ENCODE measurements around the gene KDSR.
A peak's percentile ranks its signal among the peaks of the same experiment; 100 is the strongest.

KDSR gene

GRCh38 chr18:63336366-63337099 is 30.5 kb downstream of the KDSR start:
- no peak overlapping the region for H3K9ac ChIP-seq (ENCODE audit: low read length)
- H3K9me3 ChIP-seq (ENCODE audit: low read length) = no peaks in the 10 kb centered on the region
- H3K4me3 ChIP-seq (ENCODE audit: low read depth in 1 of 2, low read length in 2 of 2) = no peak overlapping the region
- H3K27ac ChIP-seq (ENCODE audit: low read depth, low read length) = no peak overlapping the region
- no peaks in the 10 kb centered on the region for H3K4me1 ChIP-seq (ENCODE audit: insufficient read depth, low read length)
- H3K27me3 ChIP-seq (ENCODE audit: control insufficient read depth in 1 of 2, insufficient read depth in 2 of 2, low read length in 2 of 2) = no peaks in the 10 kb centered on the region
- peaks cover 43% of the 10 kb centered on the region for H3K36me3 ChIP-seq (ENCODE audit: insufficient read depth, low read length)

GRCh38 chr18:63331105-63331504 is 35.9 kb downstream of the KDSR start:
- no peaks in the 10 kb centered on the region for H3K27me3 ChIP-seq (ENCODE audit: control insufficient read depth in 1 of 2, insufficient read depth in 2 of 2, low read length in 2 of 2)
- peaks cover 28% of the 10 kb centered on the region for H3K36me3 ChIP-seq (ENCODE audit: insufficient read depth, low read length)
- H3K9me3 ChIP-seq (ENCODE audit: low read length) = no peaks in the 10 kb centered on the region
- no peak overlapping the region for H3K4me3 ChIP-seq (ENCODE audit: low read depth in 1 of 2, low read length in 2 of 2)
- H3K4me1 ChIP-seq (ENCODE audit: insufficient read depth, low read length) = no peaks in the 10 kb centered on the region
- no peak overlapping the region for H3K27ac ChIP-seq (ENCODE audit: low read depth, low read length)
- no peak overlapping the region for H3K9ac ChIP-seq (ENCODE audit: low read length)

GRCh38 chr18:63329431-63330145 is 37.4 kb downstream of the KDSR start:
- H3K4me1 ChIP-seq (ENCODE audit: insufficient read depth, low read length) = no peaks in the 10 kb centered on the region
- no peaks in the 10 kb centered on the region for H3K9me3 ChIP-seq (ENCODE audit: low read length)
- peaks cover 17% of the 10 kb centered on the region for H3K36me3 ChIP-seq (ENCODE audit: insufficient read depth, low read length)
- H3K4me3 ChIP-seq (ENCODE audit: low read depth in 1 of 2, low read length in 2 of 2) = no peak overlapping the region
- H3K27me3 ChIP-seq (ENCODE audit: control insufficient read depth in 1 of 2, insufficient read depth in 2 of 2, low read length in 2 of 2) = no peaks in the 10 kb centered on the region
- no peak overlapping the region for H3K9ac ChIP-seq (ENCODE audit: low read length)
- H3K27ac ChIP-seq (ENCODE audit: low read depth, low read length) = no peak overlapping the region

GRCh38 chr18:63326011-63326410 is 41.0 kb downstream of the KDSR start:
- Histone ChIP-seq H3K36me3 (ENCODE audit: insufficient read depth, low read length) (peaks cover 2% of the 10 kb centered on the region), H3K9ac (ENCODE audit: low read length) (no peak overlapping the region), H3K4me3 (ENCODE audit: low read depth in 1 of 2, low read length in 2 of 2) (no peak overlapping the region), H3K27ac (ENCODE audit: low read depth, low read length) (no peak overlapping the region), H3K27me3 (ENCODE audit: control insufficient read depth in 1 of 2, insufficient read depth in 2 of 2, low read length in 2 of 2) (no peaks in the 10 kb centered on the region), H3K4me1 (ENCODE audit: insufficient read depth, low read length) (peaks cover 6% of the 10 kb centered on the region), H3K9me3 (ENCODE audit: low read length) (no peaks in the 10 kb centered on the region)

GRCh38 chr18:63325086-63325686 is 41.8 kb downstream of the KDSR start:
- H3K27me3 ChIP-seq (ENCODE audit: control insufficient read depth in 1 of 2, insufficient read depth in 2 of 2, low read length in 2 of 2) = no peaks in the 10 kb centered on the region
- no peak overlapping the region for H3K4me3 ChIP-seq (ENCODE audit: low read depth in 1 of 2, low read length in 2 of 2)
- no peak overlapping the region for H3K9ac ChIP-seq (ENCODE audit: low read length)
- no peaks in the 10 kb centered on the region for H3K36me3 ChIP-seq (ENCODE audit: insufficient read depth, low read length)
- H3K27ac ChIP-seq (ENCODE audit: low read depth, low read length) = no peak overlapping the region
- peaks cover 6% of the 10 kb centered on the region for H3K4me1 ChIP-seq (ENCODE audit: insufficient read depth, low read length)
- H3K9me3 ChIP-seq (ENCODE audit: low read length) = no peaks in the 10 kb centered on the region

GRCh38 chr18:63322908-63323634 is 43.9 kb downstream of the KDSR start:
- Histone ChIP-seq H3K27ac (ENCODE audit: low read depth, low read length) (no peak overlapping the region), H3K9me3 (ENCODE audit: low read length) (no peaks in the 10 kb centered on the region), H3K4me3 (ENCODE audit: low read depth in 1 of 2, low read length in 2 of 2) (no peak overlapping the region), H3K27me3 (ENCODE audit: control insufficient read depth in 1 of 2, insufficient read depth in 2 of 2, low read length in 2 of 2) (peaks cover 0 to 5% of the 10 kb centered on the region in 2 donors), H3K36me3 (ENCODE audit: insufficient read depth, low read length) (no peaks in the 10 kb centered on the region), H3K4me1 (ENCODE audit: insufficient read depth, low read length) (peaks cover 6% of the 10 kb centered on the region), H3K9ac (ENCODE audit: low read length) (no peak overlapping the region)

- Histone ChIP-seq H3K9me3 (ENCODE audit: low read length) (no peaks in the 10 kb centered on the region), H3K27ac (ENCODE audit: low read depth, low read length) (no peak overlapping the region), H3K4me1 (ENCODE audit: insufficient read depth, low read length) (peaks cover 11% of the 10 kb centered on the region), H3K36me3 (ENCODE audit: insufficient read depth, low read length) (no peaks in the 10 kb centered on the region), H3K9ac (ENCODE audit: low read length) (no peak overlapping the region), H3K4me3 (ENCODE audit: low read depth in 1 of 2, low read length in 2 of 2) (no peak overlapping the region), H3K27me3 (ENCODE audit: control insufficient read depth in 1 of 2, insufficient read depth in 2 of 2, low read length in 2 of 2) (peaks cover 0 to 5% of the 10 kb centered on the region in 2 donors)
Measured at GRCh38 chr18:63322206-63322605, 44.8 kb downstream of the KDSR start.

- no peak overlapping the region for H3K4me3 ChIP-seq (ENCODE audit: low read depth in 1 of 2, low read length in 2 of 2)
- peaks cover 0 to 5% of the 10 kb centered on the region in 2 donors for H3K27me3 ChIP-seq (ENCODE audit: control insufficient read depth in 1 of 2, insufficient read depth in 2 of 2, low read length in 2 of 2)
- peaks cover 13% of the 10 kb centered on the region for H3K4me1 ChIP-seq (ENCODE audit: insufficient read depth, low read length)
- no peaks in the 10 kb centered on the region for H3K36me3 ChIP-seq (ENCODE audit: insufficient read depth, low read length)
- no peak overlapping the region for H3K9ac ChIP-seq (ENCODE audit: low read length)
- H3K9me3 ChIP-seq (ENCODE audit: low read length) = no peaks in the 10 kb centered on the region
- no peak overlapping the region for H3K27ac ChIP-seq (ENCODE audit: low read depth, low read length)
Measured at GRCh38 chr18:63321291-63321690, 45.7 kb downstream of the KDSR start.

- Histone ChIP-seq H3K27ac (ENCODE audit: low read depth, low read length) (peak overlapping the region; percentile 12), H3K4me3 (ENCODE audit: low read depth in 1 of 2, low read length in 2 of 2) (peak overlapping the region; percentile 35 to 45), H3K36me3 (ENCODE audit: insufficient read depth, low read length) (no peaks in the 10 kb centered on the region), H3K9me3 (ENCODE audit: low read length) (no peaks in the 10 kb centered on the region), H3K9ac (ENCODE audit: low read length) (no peak overlapping the region), H3K4me1 (ENCODE audit: insufficient read depth, low read length) (peaks cover 13% of the 10 kb centered on the region), H3K27me3 (ENCODE audit: control insufficient read depth in 1 of 2, insufficient read depth in 2 of 2, low read length in 2 of 2) (peaks cover 0 to 5% of the 10 kb centered on the region in 2 donors)
Measured at GRCh38 chr18:63320975-63321265, 46.1 kb downstream of the KDSR start.

GRCh38 chr18:63320123-63320974 is 46.7 kb downstream of the KDSR start:
- Histone ChIP-seq H3K27me3 (ENCODE audit: control insufficient read depth in 1 of 2, insufficient read depth in 2 of 2, low read length in 2 of 2) (peaks cover 0 to 5% of the 10 kb centered on the region in 2 donors), H3K4me1 (ENCODE audit: insufficient read depth, low read length) (peaks cover 13% of the 10 kb centered on the region), H3K9me3 (ENCODE audit: low read length) (no peaks in the 10 kb centered on the region), H3K27ac (ENCODE audit: low read depth, low read length) (peak overlapping the region; percentile 12), H3K36me3 (ENCODE audit: insufficient read depth, low read length) (no peaks in the 10 kb centered on the region), H3K9ac (ENCODE audit: low read length) (no peak overlapping the region), H3K4me3 (ENCODE audit: low read depth in 1 of 2, low read length in 2 of 2) (peak overlapping the region; percentile 35 to 45)
